ENCODE measurements around the gene FTO.

The FTO gene

GRCh38 chr16:53947642-53948041, 243.7 kb downstream of the FTO start:
- H3K27ac ChIP-seq (replicated peaks; ENCODE audit: low read length): no peak overlapping the region
- H3K36me3 ChIP-seq (replicated peaks in 1 of 2; ENCODE audit: control insufficient read depth in 2 of 2, insufficient read depth in 2 of 2, low read length in 2 of 2): no peaks in the 10 kb centered on the region
- no peaks in the 10 kb centered on the region for H3K79me1 ChIP-seq (ENCODE audit: low read depth, low read length)
- H3K18ac ChIP-seq (ENCODE audit: low read length): no peak overlapping the region
- no peak overlapping the region for H2BK120ac ChIP-seq (ENCODE audit: low read depth, low read length)
- no CpG with 5 or more reads among the region's 7 CpGs for WGBS, 2 donors (ENCODE audit: extremely low coverage in 2 of 2, insufficient read length in 2 of 2, insufficient replicate concordance in 1 of 2)
- no peaks in the 10 kb centered on the region for H3K4me1 ChIP-seq (ENCODE audit: control insufficient read depth in 2 of 2, insufficient read depth in 1 of 2, low read depth in 1 of 2, low read length in 2 of 2)
- no peak overlapping the region for H2BK15ac ChIP-seq (ENCODE audit: low read length)
- H2AK5ac ChIP-seq (ENCODE audit: low read depth, low read length): no peak overlapping the region
- H3K4me2 ChIP-seq (ENCODE audit: insufficient read depth, low read length, poor library complexity, severe bottlenecking): no peak overlapping the region
- no peak overlapping the region for H3K23ac ChIP-seq (ENCODE audit: low read depth, low read length, poor library complexity)
- no peak overlapping the region for H3K14ac ChIP-seq (ENCODE audit: low read length)
- no peak overlapping the region for H3K9ac ChIP-seq (ENCODE audit: low read depth, low read length, poor library complexity)
- no peak for DNase-seq (ENCODE audit: low spot score)
- no peak overlapping the region for H3K4ac ChIP-seq (ENCODE audit: low read length)
- no peaks in the 10 kb centered on the region for H3K9me3 ChIP-seq (replicated peaks in 1 of 2; ENCODE audit: control insufficient read depth in 2 of 2, insufficient read depth in 1 of 2, low read depth in 1 of 2, low read length in 2 of 2)
- H2AFZ ChIP-seq (ENCODE audit: low read length): no peak overlapping the region
- no peak overlapping the region for H3K4me3 ChIP-seq (ENCODE audit: low read length in 2 of 2)
- peaks cover 0 to 13% (median 0%) of the 10 kb centered on the region in 3 experiments for H3K27me3 ChIP-seq (ENCODE audit: control insufficient read depth in 3 of 3, insufficient read depth in 3 of 3, low read depth in 1 of 3, low read length in 3 of 3)
- no peak overlapping the region for H2BK5ac ChIP-seq (ENCODE audit: low read length)
- no peak overlapping the region for H4K8ac ChIP-seq (ENCODE audit: low read depth, low read length)
- H2BK12ac ChIP-seq (ENCODE audit: low read length): no peak overlapping the region
- H4K91ac ChIP-seq (ENCODE audit: low read depth, low read length, poor library complexity): no peak overlapping the region

- Histone ChIP-seq H2BK120ac (ENCODE audit: low read depth, low read length) (no peak overlapping the region), H4K91ac (ENCODE audit: low read depth, low read length, poor library complexity) (no peak overlapping the region), H3K27me3 (ENCODE audit: control insufficient read depth in 3 of 3, insufficient read depth in 3 of 3, low read depth in 1 of 3, low read length in 3 of 3) (peaks cover 0 to 7% (median 0%) of the 10 kb centered on the region in 3 experiments), H2BK12ac (ENCODE audit: low read length) (no peak overlapping the region), H3K27ac (replicated peaks; ENCODE audit: low read length) (no peak overlapping the region), H3K79me1 (ENCODE audit: low read depth, low read length) (no peaks in the 10 kb centered on the region), H2BK5ac (ENCODE audit: low read length) (no peak overlapping the region), H2AK5ac (ENCODE audit: low read depth, low read length) (no peak overlapping the region), H3K14ac (ENCODE audit: low read length) (no peak overlapping the region), H4K8ac (ENCODE audit: low read depth, low read length) (no peak overlapping the region), H3K9ac (ENCODE audit: low read depth, low read length, poor library complexity) (no peak overlapping the region), H3K9me3 (replicated peaks in 1 of 2; ENCODE audit: control insufficient read depth in 2 of 2, insufficient read depth in 1 of 2, low read depth in 1 of 2, low read length in 2 of 2) (no peaks in the 10 kb centered on the region), H3K4ac (ENCODE audit: low read length) (no peak overlapping the region), H3K4me1 (ENCODE audit: control insufficient read depth in 2 of 2, insufficient read depth in 1 of 2, low read depth in 1 of 2, low read length in 2 of 2) (no peaks in the 10 kb centered on the region), H3K18ac (ENCODE audit: low read length) (no peak overlapping the region), H3K23ac (ENCODE audit: low read depth, low read length, poor library complexity) (no peak overlapping the region), H2BK15ac (ENCODE audit: low read length) (no peak overlapping the region), H2AFZ (ENCODE audit: low read length) (no peak overlapping the region), H3K4me2 (ENCODE audit: insufficient read depth, low read length, poor library complexity, severe bottlenecking) (no peak overlapping the region), H3K4me3 (ENCODE audit: low read length in 2 of 2) (no peak overlapping the region), H3K36me3 (replicated peaks in 1 of 2; ENCODE audit: control insufficient read depth in 2 of 2, insufficient read depth in 2 of 2, low read length in 2 of 2) (no peaks in the 10 kb centered on the region)
- DNase-seq (ENCODE audit: low spot score): no peak
- WGBS, 2 donors (ENCODE audit: extremely low coverage in 2 of 2, insufficient read length in 2 of 2, insufficient replicate concordance in 1 of 2): no CpG with 5 or more reads among the region's 4 CpGs
Observed at GRCh38 chr16:53948326-53948725, 244.4 kb downstream of the FTO start.

- H2AK5ac ChIP-seq (ENCODE audit: low read depth, low read length): no peak overlapping the region
- no peak overlapping the region for H3K18ac ChIP-seq (ENCODE audit: low read length)
- no peak overlapping the region for H2BK12ac ChIP-seq (ENCODE audit: low read length)
- no peak overlapping the region for H4K91ac ChIP-seq (ENCODE audit: low read depth, low read length, poor library complexity)
- no peak overlapping the region for H4K8ac ChIP-seq (ENCODE audit: low read depth, low read length)
- H3K9me3 ChIP-seq (replicated peaks in 1 of 2; ENCODE audit: control insufficient read depth in 2 of 2, insufficient read depth in 1 of 2, low read depth in 1 of 2, low read length in 2 of 2): no peaks in the 10 kb centered on the region
- no peak overlapping the region for H3K23ac ChIP-seq (ENCODE audit: low read depth, low read length, poor library complexity)
- H3K27ac ChIP-seq (replicated peaks; ENCODE audit: low read length): no peak overlapping the region
- no peak for DNase-seq (ENCODE audit: low spot score)
- no CpG with 5 or more reads among the region's 3 CpGs for WGBS, 2 donors (ENCODE audit: extremely low coverage in 2 of 2, insufficient read length in 2 of 2, insufficient replicate concordance in 1 of 2)
- H3K9ac ChIP-seq (ENCODE audit: low read depth, low read length, poor library complexity): no peak overlapping the region
- H3K4ac ChIP-seq (ENCODE audit: low read length): no peak overlapping the region
- no peak overlapping the region for H3K4me3 ChIP-seq (ENCODE audit: low read length in 2 of 2)
- H3K4me2 ChIP-seq (ENCODE audit: insufficient read depth, low read length, poor library complexity, severe bottlenecking): no peak overlapping the region
- no peaks in the 10 kb centered on the region for H3K36me3 ChIP-seq (replicated peaks in 1 of 2; ENCODE audit: control insufficient read depth in 2 of 2, insufficient read depth in 2 of 2, low read length in 2 of 2)
- H2BK15ac ChIP-seq (ENCODE audit: low read length): no peak overlapping the region
- H3K27me3 ChIP-seq (ENCODE audit: control insufficient read depth in 3 of 3, insufficient read depth in 3 of 3, low read depth in 1 of 3, low read length in 3 of 3): peaks cover 0 to 3% (median 0%) of the 10 kb centered on the region in 3 experiments
- no peaks in the 10 kb centered on the region for H3K4me1 ChIP-seq (ENCODE audit: control insufficient read depth in 2 of 2, insufficient read depth in 1 of 2, low read depth in 1 of 2, low read length in 2 of 2)
- H2AFZ ChIP-seq (ENCODE audit: low read length): no peak overlapping the region
- H3K14ac ChIP-seq (ENCODE audit: low read length): no peak overlapping the region
- H3K79me1 ChIP-seq (ENCODE audit: low read depth, low read length): no peaks in the 10 kb centered on the region
- H2BK5ac ChIP-seq (ENCODE audit: low read length): no peak overlapping the region
- H2BK120ac ChIP-seq (ENCODE audit: low read depth, low read length): no peak overlapping the region
Observed at GRCh38 chr16:53948734-53949430, 244.9 kb downstream of the FTO start.

- H3K4ac ChIP-seq (ENCODE audit: low read length): no peak overlapping the region
- no peaks in the 10 kb centered on the region for H3K79me1 ChIP-seq (ENCODE audit: low read depth, low read length)
- H3K4me1 ChIP-seq (ENCODE audit: control insufficient read depth in 2 of 2, insufficient read depth in 1 of 2, low read depth in 1 of 2, low read length in 2 of 2): no peaks in the 10 kb centered on the region
- no peak overlapping the region for H3K23ac ChIP-seq (ENCODE audit: low read depth, low read length, poor library complexity)
- H3K36me3 ChIP-seq (replicated peaks in 1 of 2; ENCODE audit: control insufficient read depth in 2 of 2, insufficient read depth in 2 of 2, low read length in 2 of 2): no peaks in the 10 kb centered on the region
- no peak overlapping the region for H3K14ac ChIP-seq (ENCODE audit: low read length)
- no peak overlapping the region for H3K18ac ChIP-seq (ENCODE audit: low read length)
- H2AK5ac ChIP-seq (ENCODE audit: low read depth, low read length): no peak overlapping the region
- no peak overlapping the region for H2BK5ac ChIP-seq (ENCODE audit: low read length)
- no CpG with 5 or more reads among the region's 6 CpGs for WGBS, 2 donors (ENCODE audit: extremely low coverage in 2 of 2, insufficient read length in 2 of 2, insufficient replicate concordance in 1 of 2)
- no peak overlapping the region for H2AFZ ChIP-seq (ENCODE audit: low read length)
- no peak overlapping the region for H2BK15ac ChIP-seq (ENCODE audit: low read length)
- no peak overlapping the region for H3K4me3 ChIP-seq (ENCODE audit: low read length in 2 of 2)
- DNase-seq (ENCODE audit: low spot score): no peak
- H3K9me3 ChIP-seq (replicated peaks in 1 of 2; ENCODE audit: control insufficient read depth in 2 of 2, insufficient read depth in 1 of 2, low read depth in 1 of 2, low read length in 2 of 2): no peaks in the 10 kb centered on the region
- H2BK12ac ChIP-seq (ENCODE audit: low read length): no peak overlapping the region
- H3K27me3 ChIP-seq (ENCODE audit: control insufficient read depth in 3 of 3, insufficient read depth in 3 of 3, low read depth in 1 of 3, low read length in 3 of 3): no peaks in the 10 kb centered on the region
- H2BK120ac ChIP-seq (ENCODE audit: low read depth, low read length): no peak overlapping the region
- H3K9ac ChIP-seq (ENCODE audit: low read depth, low read length, poor library complexity): no peak overlapping the region
- H3K4me2 ChIP-seq (ENCODE audit: insufficient read depth, low read length, poor library complexity, severe bottlenecking): no peak overlapping the region
- no peak overlapping the region for H4K8ac ChIP-seq (ENCODE audit: low read depth, low read length)
- no peak overlapping the region for H4K91ac ChIP-seq (ENCODE audit: low read depth, low read length, poor library complexity)
- H3K27ac ChIP-seq (replicated peaks; ENCODE audit: low read length): no peak overlapping the region
Observed at GRCh38 chr16:53949715-53950410, 245.9 kb downstream of the FTO start.

All from neuronal stem cell (in vitro differentiated cells).